Gastrocnemius medialis (tissue), 4 donors: ENCODE data around the gene DNAJC5G. TPM values are rescaled to one million over a fixed set of nuclear protein-coding genes. Genes with fewer than 3 reads are reported as not detected.
A peak's percentile ranks its signal among the peaks of the same experiment; 100 is the strongest.

Experiments
- ATAC-seq, 2 donors: fragments of 150-250 bp; one replicate each; pipeline ENCODE4 v1.9.1; 2016
- DNase-seq, 2 donors: peaks; one replicate each; pipeline ENCODE4 v3.0.0-alpha.2; 2019
- H3K27ac ChIP-seq, 4 donors: fragments of 200-600 bp; sonication (generic); 1 replicate in 1 of 4; 2 replicates in 3 of 4; pipeline ENCODE4 v1.5.1; 2016 to 2018; ENCODE audit warnings: mild to moderate bottlenecking in 2 of 4, moderate library complexity in 1 of 4
- H3K27me3 ChIP-seq, 3 donors: fragments of 200-600 bp; sonication (generic) in 2 of 3; 1 replicate in 1 of 3; 2 replicates in 2 of 3; pipeline versions ENCODE4 v1.5.1 to v1.6.0; 2016 to 2019; ENCODE audit warnings: mild to moderate bottlenecking in 1 of 3, moderate library complexity in 1 of 3
- H3K36me3 ChIP-seq, 2 donors: fragments of 200-600 bp; sonication (generic) in 1 of 2; one replicate each; pipeline ENCODE4 v1.5.1; 2017 to 2018
- H3K4me1 ChIP-seq, 2 donors: fragments of 200-600 bp; sonication (generic) in 1 of 2; one replicate each; pipeline ENCODE4 v1.5.1; 2016 to 2017; ENCODE audit warnings: mild to moderate bottlenecking in 2 of 2
- H3K4me3 ChIP-seq, 4 donors: fragments of 200-600 bp; sonication (generic) in 3 of 4; 1 replicate in 1 of 4; 2 replicates in 3 of 4; pipeline ENCODE4 v1.5.1; 2016 to 2019; ENCODE audit warnings: mild to moderate bottlenecking in 2 of 4
- H3K9me3 ChIP-seq, 3 donors: fragments of 200-600 bp; sonication (generic) in 2 of 3; 1 replicate in 1 of 3; 2 replicates in 2 of 3; pipeline ENCODE4 v1.5.1; 2016 to 2019
- CTCF ChIP-seq, 5 experiments: fragments of 450-650 bp in 3 of 5; fragments of 200-600 bp in 2 of 5; sonication (generic) in 2 of 5; IDR thresholded peaks in 4 of 5; conservative IDR thresholded peaks in 1 of 5; 1 replicate in 4 of 5; 2 replicates in 1 of 5; pipeline ENCODE4 v1.5.1; 2016 to 2019; ENCODE audit warnings: antibody characterized with exemption in 5 of 5, mild to moderate bottlenecking in 3 of 5, moderate library complexity in 3 of 5
- POLR2A ChIP-seq, 2 donors: fragments of 450-650 bp; IDR thresholded peaks; one replicate each; pipeline ENCODE4 v1.6.1; 2017; ENCODE audit warnings: antibody characterized with exemption in 2 of 2, mild to moderate bottlenecking in 2 of 2, moderate library complexity in 2 of 2
- in situ Hi-C, 4 donors: fragments of 200-750 bp; cut with MboI; loops; one replicate each; pipeline versions ENCODE4 v1.15.0 to v1.8.0; 2017; ENCODE audit warnings: low sequenced_read_pairs in 4 of 4
- intact Hi-C: fragments of 100-400 bp; cut with DNase I; formaldehyde crosslinking; loops from one replicate; pipeline ENCODE4 v1.15.1; 2023; ENCODE audit warnings: low total_unique reads
- total RNA-seq, 4 donors: library from RNA; depleted of rRNA; stranded (reverse); fragments of >200 nt; gene quantifications; one replicate each; pipeline versions ENCODE4 v1.1.0 to v1.2.3, GENCODE V29; 2016

Gene DNAJC5G
- total RNA-seq, 4 donors from 2014 or later = not detected

GRCh38 chr2:27309651-27310050 is 34.4 kb downstream of the DNAJC5G start:
- Histone ChIP-seq H3K4me3 (no peak overlapping the region), H3K9me3 (no peaks in the 10 kb centered on the region), H3K36me3 (peaks cover 0 to 28% of the 10 kb centered on the region in 2 donors), H3K27me3 (peaks cover 0 to 4% (median 2%) of the 10 kb centered on the region in 3 donors), H3K4me1 (peaks cover 4 to 14% of the 10 kb centered on the region in 2 donors), H3K27ac (peak overlapping the region in 3 of 4 donors; percentile 3 to 97 (median 30))
- peak in 1 of 2 donors; percentile 3 for TF ChIP-seq POLR2A (IDR thresholded peaks at IDR 0.05)
- TF ChIP-seq CTCF (IDR thresholded peaks at IDR 0.05 in 4 of 5, conservative IDR thresholded peaks at IDR 0.05 in 1 of 5) = no peak
- DNase-seq (no peak), ATAC-seq (no peak)
- intact Hi-C loops (no loop called here), in situ Hi-C loops (no loop called here)

DNA sequence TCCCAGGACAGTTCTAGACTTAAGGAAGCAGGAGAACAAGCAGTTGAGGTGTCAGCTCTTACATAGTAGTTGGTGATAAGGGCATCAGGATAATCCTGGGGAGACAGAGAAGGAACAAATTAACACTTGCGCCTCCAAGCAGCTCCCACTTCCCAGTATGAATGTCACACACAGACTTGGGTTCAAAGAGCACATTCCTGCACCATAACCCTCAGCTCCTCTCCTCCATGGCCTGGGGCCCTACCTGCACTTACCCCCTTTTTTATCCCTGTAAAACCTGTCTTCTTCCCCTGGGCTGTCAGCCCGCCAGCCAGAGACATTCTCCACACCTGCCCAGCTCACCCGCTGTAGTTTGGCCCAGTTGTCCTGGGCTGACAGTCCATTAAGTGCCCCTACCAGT is 36.9 kb downstream of the DNAJC5G start:
- in situ Hi-C loops (no loop called here), intact Hi-C loops (no loop called here)
- Histone ChIP-seq H3K27me3 (peaks cover 0 to under 1% (median 0%) of the 10 kb centered on the region in 3 donors), H3K27ac (peak overlapping the region; percentile 39 to 97 (median 48)), H3K9me3 (no peaks in the 10 kb centered on the region), H3K4me3 (no peak overlapping the region), H3K36me3 (peaks cover 0 to 3% of the 10 kb centered on the region in 2 donors), H3K4me1 (peaks cover 15 to 25% of the 10 kb centered on the region in 2 donors)
- ATAC-seq (no peak), DNase-seq (no peak)
- TF ChIP-seq POLR2A (IDR thresholded peaks at IDR 0.05) (no peak), CTCF (IDR thresholded peaks at IDR 0.05 in 4 of 5, conservative IDR thresholded peaks at IDR 0.05 in 1 of 5) (no peak)

GRCh38 chr2:27313882-27314645 is 38.8 kb downstream of the DNAJC5G start:
- DNase-seq (no peak), ATAC-seq (peak; percentile 1 to 6)
- in situ Hi-C loops (no loop called here), intact Hi-C loops (loop anchor here (2.0 kb wide), 1 partner anchor 17 kb away; no protein-coding TSS in a partner anchor)
- Histone ChIP-seq H3K27ac (peak overlapping the region; percentile 44 to 61 (median 48)), H3K4me1 (peaks cover 19 to 20% of the 10 kb centered on the region in 2 donors), H3K4me3 (no peak overlapping the region), H3K36me3 (no peaks in the 10 kb centered on the region), H3K27me3 (no peaks in the 10 kb centered on the region), H3K9me3 (no peaks in the 10 kb centered on the region)
- TF ChIP-seq CTCF (IDR thresholded peaks at IDR 0.05 in 4 of 5, conservative IDR thresholded peaks at IDR 0.05 in 1 of 5) (no peak), POLR2A (IDR thresholded peaks at IDR 0.05) (peak in 1 of 2 donors; percentile 31)

DNA sequence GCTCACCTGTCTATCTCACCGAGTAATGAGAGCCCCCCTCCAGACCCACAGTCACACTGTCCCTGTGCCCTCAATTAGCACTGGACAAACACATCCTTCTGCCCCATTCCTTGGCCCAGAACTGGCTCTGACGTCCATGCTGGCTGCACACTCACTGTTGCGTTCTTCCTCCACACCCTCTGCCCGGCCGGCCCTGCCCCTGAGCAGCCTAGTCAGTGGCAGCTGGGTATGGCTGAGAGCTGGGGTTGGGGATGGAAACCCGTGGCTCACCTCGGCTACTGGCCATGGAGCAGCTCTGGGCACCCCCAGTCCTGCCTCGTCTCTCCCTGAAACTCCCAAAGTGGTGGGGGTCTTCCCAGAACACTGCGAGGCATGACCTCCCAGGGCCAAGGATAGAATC is 39.5 kb downstream of the DNAJC5G start:
- in situ Hi-C loops = no loop called here
- TF ChIP-seq POLR2A (IDR thresholded peaks at IDR 0.05) = peak in 1 of 2 donors; percentile 11
- no peak for TF ChIP-seq CTCF (IDR thresholded peaks at IDR 0.05 in 4 of 5, conservative IDR thresholded peaks at IDR 0.05 in 1 of 5)
- DNase-seq = peak; percentile 52 to 74
- intact Hi-C loops = loop anchor here (2.0 kb wide), 1 partner anchor 18 kb away; no protein-coding TSS in a partner anchor
- Histone ChIP-seq H3K36me3 (no peaks in the 10 kb centered on the region), H3K27ac (peak overlapping the region; percentile 44 to 61 (median 48)), H3K4me3 (no peak overlapping the region), H3K27me3 (no peaks in the 10 kb centered on the region), H3K4me1 (peaks cover 25 to 27% of the 10 kb centered on the region in 2 donors), H3K9me3 (no peaks in the 10 kb centered on the region)
- ATAC-seq = peak; percentile 19 to 43
